Globus pallidus (tissue), 1 donor: ENCODE data around the gene ADAT2.

ENCODE experiments used
- DNase-seq: peaks from one replicate; pipeline ENCODE4 v3.0.0-alpha.2; 2015; ENCODE audit warnings: low spot score

ADAT2 gene

DNA sequence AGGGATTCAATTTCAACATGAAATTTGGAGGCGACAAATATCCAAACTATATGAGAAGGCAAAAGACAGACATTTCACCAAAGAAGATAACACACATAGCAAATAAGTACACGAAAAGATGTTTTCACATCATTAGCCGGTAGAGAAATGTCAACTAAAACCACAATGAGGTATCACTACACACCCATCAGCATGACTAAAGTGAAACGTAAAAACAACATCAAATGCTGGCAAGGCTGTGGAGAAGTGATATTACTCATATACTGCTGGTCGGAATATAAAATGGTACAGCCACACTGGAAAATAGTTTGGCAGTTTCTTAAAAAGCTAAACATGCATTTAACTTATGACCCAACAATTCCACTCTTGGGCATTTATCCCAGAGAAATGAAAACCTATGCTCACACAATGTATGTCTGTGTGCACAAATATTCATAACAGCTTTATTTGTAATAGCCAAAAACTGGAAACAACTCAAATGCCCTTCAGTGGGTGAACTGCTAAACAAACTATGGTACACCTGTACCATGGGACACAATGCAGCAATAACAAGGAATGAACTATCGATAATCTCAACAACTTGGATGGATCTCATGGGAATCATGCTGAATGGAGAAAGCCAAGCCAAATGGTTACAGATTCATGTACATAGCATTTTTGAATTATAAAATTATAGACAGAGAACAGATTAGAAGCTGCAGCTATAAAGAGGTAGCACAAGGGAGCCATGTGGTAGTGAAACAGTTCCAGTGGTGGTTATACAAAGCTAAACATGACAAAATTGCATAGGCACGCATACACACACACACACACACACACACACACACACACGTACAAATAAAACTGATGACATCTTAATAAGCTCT is 8.6 kb downstream of the ADAT2 start:
- DNase-seq = no peak

DNA sequence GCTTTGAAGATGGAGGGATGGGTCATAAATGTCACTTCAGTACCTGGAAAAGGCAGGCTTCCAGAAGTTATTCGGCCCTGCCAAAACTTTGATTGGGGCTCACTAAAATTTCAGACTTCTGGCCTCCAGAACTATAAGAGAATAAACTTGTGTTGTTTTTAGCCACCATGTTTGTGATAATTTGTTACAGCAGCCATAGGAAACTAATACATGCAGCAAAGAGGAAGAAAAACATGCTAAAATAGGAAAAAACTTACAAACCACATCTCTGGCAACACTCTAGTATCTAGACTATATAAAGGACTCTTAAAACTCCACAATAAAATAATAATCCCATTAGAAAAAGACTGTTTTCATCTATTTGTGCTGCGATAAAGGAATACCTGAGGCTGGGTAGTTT is 9.5 kb downstream of the ADAT2 start:
- no peak for DNase-seq

DNA sequence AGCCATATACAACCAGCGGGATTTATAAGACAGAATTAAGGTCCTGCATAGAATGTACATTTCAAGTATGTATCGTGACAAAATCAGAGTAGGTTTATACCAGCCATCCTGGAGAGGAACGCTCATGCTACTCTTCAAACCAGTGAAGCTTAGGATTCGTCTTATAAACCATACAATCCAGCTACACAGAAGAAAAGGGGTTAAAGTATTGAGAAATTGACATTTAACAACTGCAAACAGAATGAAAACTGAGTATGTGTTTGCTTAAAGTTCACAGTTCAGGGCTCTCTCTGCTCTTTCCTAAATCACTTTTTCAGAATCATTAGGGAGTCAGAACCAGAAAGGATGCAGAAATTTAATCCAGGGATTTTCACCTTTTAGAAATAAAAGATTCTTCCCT is 17.9 kb downstream of the ADAT2 start:
- DNase-seq = no peak

DNA sequence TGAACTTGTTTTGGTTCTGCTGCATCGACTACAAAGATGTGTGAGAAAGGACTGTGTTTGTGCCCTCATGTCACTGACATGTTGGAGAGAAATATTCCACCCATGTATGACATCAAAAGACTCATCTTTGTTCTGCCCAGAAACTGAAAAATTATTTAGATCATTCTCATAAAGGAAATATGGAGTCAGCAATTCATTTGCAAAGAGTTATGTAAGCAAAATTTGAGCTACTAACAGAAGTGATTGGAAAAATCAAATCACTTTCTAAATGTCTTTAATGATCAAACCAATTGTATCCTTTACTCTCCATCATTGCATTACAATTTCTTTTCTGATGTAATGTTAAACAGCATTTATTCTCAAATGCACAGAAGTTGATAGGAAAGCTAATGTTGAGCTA is 19.3 kb downstream of the ADAT2 start:
- DNase-seq = no peak

DNA sequence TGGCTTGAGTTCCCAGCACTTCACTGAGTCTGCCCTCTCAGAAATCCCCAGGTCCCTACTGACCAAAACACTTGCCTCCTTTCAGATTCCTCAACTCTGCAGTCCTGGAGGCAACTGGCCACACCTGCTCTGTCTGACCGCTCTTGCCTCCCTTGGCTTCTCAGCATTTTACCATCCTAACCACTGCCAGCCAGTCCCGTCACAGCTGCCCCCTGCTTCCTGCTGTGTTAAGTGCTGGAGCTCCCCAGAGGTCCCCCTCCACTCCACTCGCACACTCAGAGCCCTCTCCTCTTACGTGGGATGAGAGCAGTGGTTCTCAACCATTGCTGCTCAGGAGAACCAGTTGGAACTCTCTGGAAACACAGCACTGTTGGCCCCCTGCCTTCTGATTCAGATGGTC is 20.5 kb downstream of the ADAT2 start:
- DNase-seq = no peak

DNA sequence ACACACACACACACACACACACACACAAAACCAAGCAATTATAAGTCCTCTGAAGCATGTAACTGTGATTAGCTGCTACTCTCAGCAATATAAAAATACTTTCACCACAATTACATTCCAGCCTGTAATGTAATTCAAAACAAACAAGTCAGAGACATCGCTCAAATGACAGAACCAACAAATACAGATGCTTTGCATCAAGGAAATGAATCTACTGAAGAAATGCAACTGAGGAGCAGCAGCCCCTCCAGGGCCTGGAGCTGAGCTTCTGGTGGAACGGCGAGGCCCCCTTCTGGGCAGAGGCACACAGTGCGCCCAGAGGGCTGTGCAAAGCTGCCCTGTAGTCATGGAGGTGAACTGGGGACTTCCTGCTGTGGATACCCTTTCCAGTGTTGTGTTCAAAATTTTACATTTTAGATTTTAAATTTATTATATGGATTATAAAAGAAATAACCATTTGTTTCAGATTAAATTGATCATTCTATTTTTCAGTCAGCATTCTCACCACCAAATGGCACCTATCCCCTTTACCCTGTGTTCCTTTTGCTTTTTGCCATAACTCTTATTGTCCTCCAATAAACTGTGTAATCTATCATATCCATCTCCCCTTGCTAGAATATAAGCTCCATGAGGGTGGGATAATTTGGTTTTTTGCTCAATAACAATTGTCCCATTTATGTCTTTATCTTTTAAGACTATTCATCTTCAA is 23.2 kb downstream of the ADAT2 start:
- peak; percentile 51 for DNase-seq

DNA sequence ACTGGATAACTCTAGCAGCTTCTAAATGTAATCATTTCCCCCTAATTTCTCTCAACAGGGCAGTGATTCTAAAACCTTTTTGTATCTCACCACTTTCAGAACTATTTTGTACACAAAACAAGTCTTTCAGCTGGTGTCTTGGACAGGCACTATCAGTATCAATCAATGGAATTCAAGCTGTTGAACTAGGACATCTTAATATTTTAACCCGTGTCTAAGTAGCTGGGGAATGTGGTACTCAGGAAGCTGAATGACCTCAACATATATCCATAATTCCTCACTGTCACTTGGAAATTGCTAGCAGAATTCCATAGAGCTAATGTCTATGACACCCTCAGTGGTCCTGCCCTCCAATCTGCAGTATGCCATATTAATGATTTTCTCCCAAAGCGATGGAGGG is 24.5 kb downstream of the ADAT2 start:
- DNase-seq = no peak

DNA sequence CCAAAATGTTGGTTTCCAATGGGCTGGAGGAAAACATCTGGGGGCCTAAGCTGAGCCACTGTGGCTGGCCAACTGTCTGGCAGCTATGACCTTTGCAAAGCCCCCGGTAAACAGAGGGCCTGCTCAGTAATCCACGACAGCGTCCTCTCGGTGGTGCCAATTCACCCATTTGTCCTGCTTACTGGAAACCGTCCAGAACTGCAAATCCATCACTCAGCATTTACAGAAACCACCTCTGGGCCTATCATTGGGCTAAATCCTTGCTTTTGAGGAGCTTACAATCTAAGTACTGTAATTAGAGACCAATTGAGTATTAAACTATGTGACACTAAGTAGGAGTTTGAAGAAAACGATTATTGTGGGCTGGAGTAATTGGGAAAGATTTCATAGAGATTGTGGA is 31.0 kb downstream of the ADAT2 start:
- no peak for DNase-seq

DNA sequence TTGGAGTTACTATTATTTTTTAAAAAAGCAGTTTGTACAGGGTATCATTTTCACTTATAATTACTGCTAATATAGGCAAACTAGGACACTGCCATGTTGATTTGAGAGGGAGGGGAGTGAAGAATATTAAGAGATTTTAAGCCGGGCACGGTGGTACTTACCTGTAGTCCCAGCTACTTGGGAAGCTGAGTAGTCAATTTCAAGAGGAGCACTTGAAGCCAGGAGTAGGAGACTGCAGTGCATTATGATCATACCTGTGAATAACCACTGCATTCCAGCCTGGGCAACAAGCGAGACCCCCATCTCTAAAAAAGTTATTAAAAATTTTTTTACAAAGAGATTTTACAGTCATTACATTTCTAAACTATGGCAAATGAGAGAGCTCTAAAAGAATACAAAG is 35.7 kb downstream of the ADAT2 start:
- no peak for DNase-seq

DNA sequence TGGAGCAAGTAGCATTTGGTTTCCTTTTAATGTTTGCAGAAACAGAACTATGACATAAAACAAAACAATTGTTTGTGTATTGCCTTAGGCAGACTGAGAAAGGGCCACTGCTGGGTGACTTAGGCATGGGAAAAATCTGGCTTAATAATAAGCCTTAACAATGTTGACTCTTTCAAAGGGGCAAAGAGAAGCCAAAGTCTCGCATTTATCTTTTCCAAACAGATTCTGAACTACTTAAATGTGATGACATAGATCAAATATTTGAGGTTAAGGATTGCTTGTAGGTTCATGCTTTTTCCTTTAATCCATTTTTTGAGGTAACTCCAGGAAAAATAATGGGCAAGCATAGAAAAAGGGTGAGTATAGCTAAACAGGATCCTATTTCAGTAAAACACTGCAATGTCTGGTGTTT is 39.6 kb downstream of the ADAT2 start:
- DNase-seq = no peak

DNA sequence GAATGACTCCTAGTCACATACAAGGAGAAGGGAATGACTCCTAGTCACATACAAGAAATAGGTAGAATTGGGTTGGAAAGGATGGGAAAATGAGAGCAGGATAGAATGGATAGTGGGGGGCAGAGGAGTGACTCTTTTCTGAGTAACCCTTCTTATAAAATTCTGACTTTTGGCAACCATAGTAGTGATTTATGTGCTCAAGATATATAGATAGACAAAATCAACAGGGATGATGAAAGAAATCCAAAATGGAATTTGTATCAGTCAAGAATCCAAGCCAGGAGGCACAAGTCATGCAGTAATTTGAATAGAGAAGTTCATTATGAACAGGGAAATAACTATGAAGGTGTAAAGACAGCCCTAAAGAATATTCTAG is 41.7 kb downstream of the ADAT2 start:
- DNase-seq = no peak

DNA sequence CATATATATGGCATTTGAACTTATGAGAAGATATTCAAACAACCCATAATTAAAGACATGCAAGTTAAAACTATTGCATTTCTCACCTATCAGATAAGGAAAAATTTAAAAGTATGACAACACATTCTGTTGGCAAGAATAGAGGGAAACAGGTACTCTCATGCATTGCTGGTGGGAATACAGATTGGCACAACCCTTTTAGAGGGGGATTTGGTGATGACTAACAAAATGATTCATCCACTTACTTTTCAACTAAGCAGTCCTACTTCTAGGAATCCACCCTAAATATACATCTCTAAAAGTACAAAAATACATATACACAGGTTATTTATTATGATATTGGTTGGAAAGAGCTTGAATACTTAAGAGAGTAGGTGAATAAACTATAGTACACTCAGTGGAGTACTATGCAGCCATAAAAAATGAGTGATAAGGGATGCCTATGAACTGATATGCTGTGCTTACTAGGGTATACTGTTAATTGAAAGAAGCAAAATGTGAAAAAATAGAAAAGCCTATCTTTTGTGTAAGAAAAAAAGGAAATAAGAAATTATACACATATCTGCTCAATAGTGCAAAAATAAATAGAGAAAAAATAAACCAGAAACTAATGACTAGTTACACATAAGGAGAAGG is 42.2 kb downstream of the ADAT2 start:
- no peak for DNase-seq

DNA sequence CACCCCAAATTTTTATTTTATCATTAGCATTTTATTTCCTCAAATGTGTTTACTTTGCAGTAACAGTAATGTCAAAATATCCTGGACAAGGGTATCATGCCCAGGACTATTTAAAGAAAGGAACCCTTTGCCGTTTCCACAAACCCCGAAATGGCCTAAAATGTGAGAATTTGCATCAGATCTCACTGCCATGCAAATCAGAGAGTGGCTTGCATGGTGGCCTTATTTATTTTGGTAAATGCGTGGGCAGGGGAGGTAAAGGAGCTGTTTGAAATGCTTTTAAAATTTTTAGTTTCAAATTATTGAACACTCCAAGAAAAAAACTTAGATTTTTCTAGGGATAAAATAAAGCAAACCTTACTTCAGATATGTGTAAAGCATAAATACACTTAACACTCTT is 43.8 kb downstream of the ADAT2 start:
- DNase-seq = no peak

DNA sequence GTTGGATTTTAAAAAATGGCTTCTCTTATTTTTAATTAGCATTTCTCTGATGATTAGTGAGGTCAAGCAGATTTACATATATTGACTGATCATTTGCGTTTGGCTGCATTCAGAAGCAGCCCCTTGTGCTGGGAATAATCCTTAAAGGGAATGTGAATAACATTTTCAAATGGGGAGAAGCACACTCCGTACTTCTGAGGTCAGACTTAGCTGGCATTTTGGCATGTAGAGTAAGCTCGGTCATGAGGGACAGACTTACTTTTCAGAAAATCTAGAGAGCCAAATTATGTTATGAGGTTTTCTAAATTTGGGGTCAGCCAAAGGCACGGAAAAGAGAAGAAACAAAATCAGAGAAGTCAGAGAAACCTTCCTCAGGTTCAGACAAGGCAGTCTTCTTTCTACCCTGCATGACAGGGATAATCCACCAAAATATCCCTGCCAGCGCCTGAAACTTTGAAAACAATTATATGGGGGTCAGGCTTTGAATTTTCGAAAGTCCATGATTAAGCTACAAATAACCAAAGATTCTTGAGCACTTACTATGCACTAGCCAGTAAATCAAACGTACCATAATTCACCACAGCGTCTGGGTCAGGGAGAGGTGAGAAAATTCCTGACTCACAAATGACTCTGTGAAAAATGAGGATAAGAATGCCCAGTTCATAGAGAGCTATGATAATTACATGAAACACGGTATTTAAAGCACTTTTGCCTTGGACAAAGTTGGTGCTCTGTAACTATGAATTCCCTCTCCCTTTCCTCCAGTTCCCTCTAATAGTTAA is 44.9 kb downstream of the ADAT2 start:
- DNase-seq = no peak

DNA sequence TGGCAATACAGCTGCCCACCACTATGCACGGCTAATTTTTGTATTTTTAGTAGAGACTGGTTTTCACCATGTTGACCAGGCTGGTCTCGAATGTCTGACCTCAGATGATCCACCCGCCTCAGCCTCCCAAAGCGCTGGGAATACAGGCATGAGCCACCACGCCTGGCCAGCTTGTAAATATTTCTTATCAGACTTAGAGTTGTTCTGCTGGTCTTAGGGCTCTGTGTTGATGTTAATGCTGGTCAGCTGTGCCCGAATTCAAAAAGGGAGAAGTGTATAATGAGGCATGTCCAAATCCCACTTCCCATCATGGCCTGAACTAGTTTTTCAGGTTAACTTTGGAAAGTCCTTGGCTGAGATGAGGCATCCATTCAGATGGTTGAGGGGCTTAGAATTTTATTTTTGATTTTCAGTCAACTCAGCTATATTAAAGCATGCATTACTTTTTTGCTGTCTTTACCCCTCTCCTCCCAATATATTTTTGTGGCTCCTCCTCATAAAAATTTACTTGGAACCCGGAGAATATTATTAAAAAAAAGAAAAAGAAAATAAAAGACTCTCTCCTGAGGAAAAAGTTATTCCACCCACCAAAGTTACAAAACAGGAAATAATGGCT is 47.7 kb downstream of the ADAT2 start:
- no peak for DNase-seq

DNA sequence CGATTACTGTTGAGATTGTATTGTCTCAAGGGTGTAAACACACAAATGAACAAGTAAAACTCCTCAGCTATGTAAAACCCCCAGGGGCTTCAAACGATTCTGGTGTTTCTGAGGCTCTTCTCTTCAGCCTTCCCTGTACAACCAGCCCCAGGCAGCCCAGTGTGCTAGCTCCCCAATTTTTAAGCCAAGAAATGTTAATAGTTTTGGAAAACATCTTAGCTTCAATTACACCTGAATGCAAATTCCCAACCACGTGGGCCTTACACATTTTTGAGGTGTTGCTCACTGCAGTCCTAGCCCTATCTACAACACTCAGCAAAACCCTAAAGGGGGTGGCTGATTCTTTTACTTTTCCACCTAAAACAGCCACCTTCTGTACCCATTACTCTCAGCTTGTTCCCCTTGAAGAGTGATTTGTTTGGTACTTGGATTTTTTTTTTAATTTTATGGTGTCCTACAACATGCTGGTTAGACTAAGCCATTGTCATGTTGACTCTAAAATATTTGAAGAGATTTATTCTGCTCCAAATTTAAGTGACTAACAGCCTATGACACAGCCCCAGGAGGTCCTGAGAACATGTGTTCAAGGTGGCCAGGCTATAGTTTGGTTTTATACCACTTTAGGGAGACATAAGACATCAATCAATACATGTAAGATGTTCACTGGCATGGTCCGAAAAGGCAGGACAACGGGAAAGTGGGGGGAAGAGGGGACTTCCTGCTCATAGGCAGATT is 48.7 kb downstream of the ADAT2 start:
- no peak for DNase-seq

DNA sequence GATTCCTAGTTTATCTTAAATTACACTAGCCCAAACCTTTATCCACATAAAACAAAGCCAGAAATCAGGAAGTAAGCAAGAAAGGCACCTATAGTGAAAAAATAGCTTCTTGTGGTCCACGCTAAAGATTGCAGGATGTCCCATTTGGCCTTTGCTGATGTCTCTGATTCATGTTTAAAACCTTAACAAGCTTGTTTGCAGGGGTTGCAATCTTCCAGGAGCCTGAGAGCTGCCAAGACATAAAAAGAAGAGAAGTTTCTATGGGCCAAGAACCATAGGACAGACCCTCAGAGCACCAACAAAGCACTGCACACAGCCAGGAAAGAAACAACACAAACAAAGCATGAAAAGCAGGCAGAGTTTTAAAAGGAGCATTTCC is 49.4 kb downstream of the ADAT2 start:
- no peak for DNase-seq

DNA sequence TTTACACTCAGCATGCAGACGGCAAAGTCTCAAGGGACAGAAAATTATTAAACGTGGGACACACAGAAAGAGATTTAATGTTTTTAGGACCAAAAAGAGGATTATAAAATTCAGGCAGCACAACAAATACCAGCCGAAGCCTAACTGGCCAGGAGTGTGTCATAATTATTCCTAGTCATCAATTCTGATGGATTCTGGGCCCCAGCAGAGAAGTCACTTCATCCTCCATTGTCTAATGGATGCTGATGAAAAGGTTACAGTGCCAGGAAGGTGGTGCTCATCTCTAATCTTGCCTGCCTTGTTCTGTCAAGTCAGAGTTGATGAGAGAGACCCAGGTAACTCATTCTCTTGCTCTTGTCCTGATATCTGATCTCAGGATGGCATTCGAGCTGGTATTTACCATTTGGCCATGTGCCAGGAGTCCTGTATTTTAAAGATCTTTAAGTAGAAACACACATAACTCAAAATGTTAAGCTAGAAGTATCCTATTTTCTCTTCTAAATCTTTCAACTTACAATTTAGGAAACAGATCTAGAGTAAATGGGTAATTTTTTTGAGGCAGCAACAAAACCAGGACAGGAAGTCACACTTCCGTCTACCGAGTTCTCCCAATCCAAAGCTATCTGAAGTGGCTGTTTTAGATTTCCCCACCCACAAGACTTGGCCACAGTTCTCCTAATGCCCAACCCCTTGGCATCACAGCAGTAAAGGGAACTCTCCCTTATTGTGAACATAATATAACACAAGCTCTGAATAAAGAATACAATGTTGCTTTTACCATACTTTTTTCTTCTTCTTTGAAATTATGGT is 50.0 kb downstream of the ADAT2 start:
- peak; percentile 20 for DNase-seq

DNA sequence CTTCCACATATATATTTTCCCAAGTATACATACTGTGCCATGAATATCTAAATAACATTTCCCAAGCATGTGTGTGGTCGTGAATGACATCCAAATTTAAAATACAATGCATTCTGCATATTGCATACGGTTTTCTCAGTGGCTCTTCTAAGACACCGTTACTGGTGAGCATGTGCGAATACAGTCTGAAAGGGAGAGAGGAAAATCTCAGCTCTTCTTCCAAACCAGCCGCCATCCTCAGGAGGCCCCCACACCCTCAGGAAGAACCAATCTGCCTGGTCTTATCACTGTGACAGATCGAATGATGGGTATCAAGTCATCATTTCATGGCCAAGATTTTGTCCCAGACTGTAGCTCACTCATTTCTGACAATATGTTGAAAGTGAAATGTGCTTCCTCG is 50.7 kb downstream of the ADAT2 start:
- DNase-seq = no peak

DNA sequence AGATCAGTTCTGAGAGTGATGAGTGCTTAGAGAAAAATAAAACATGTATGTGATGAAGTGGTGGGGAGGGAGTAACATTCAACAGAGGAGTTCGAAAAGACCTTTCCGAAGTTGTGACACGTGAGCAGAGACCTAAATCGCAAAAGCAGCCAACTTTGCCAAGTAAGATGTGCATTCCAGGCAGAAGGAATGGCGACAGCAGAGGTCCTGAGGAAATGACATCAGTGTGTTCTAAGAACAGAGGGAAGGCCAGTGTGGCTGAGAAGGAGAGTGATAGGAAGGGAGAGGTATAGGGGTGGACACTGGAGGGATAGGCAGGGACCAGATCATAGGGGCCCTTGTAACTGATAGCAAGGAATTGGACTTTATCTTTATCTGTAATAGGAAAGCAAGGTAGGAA is 51.3 kb downstream of the ADAT2 start:
- no peak for DNase-seq
